ENCODE results near the gene SLC35G6.

SLC35G6 gene

DNA sequence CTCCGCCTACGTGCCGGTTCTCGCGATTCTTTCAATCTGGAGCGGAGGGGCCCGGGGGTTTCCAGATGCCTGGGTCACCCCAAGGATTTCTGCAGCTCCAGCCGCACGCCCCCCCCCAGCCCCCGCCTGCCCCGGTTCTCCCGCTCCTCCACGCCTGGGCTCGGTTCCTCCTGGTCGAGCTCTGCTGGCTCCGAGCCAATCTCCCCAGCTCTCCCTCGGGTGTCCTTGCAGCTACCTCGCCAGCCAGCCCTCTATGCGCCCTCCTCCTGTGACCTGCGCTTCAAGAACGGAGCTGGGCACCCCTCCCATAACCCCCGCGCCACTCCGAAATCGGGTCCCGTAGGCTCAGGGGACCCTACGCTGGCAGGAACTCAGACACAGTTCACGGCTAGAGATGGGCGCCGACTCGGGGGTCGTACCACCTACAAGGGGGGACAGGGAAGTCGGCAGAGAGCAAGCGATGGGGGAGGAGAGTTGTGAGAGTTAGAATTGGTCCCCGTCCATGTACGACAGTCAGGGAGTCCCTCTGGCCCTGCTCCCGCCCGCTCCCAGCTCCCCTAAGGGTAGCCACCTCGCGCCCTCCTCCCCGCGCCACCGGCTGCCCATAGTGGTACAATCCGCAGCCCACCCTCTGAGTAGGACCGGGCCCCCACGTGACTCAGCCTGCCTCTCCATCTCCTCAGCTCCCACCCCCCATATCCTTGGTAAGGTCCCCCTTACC lies 41.0 kb upstream of the SLC35G6 start:
- H3K27ac ChIP-seq (ENCODE audit: low read depth, low read length), result no peak overlapping the region
- H3K9ac ChIP-seq (ENCODE audit: low read depth in 1 of 2, low read length in 2 of 2), result no peak overlapping the region
- H3K4me1 ChIP-seq (ENCODE audit: control insufficient read depth in 1 of 2, insufficient read depth in 2 of 2, low read length in 2 of 2), result peaks cover 36 to 38% of the 10 kb centered on the region in 2 donors
- no peaks in the 10 kb centered on the region for H3K36me3 ChIP-seq (ENCODE audit: control insufficient read depth in 1 of 2, insufficient read depth in 2 of 2, low read length in 2 of 2)
- H3K4me3 ChIP-seq (ENCODE audit: low read depth in 1 of 2, low read length in 2 of 2), result peak overlapping the region; percentile 21 to 44
- H3K9me3 ChIP-seq (ENCODE audit: control insufficient read depth in 1 of 2, low read length in 2 of 2), result no peaks in the 10 kb centered on the region
- H3K27me3 ChIP-seq (ENCODE audit: control insufficient read depth in 1 of 2, insufficient read depth in 2 of 2, low read length in 2 of 2), result peaks cover 28 to 43% of the 10 kb centered on the region in 2 donors

DNA sequence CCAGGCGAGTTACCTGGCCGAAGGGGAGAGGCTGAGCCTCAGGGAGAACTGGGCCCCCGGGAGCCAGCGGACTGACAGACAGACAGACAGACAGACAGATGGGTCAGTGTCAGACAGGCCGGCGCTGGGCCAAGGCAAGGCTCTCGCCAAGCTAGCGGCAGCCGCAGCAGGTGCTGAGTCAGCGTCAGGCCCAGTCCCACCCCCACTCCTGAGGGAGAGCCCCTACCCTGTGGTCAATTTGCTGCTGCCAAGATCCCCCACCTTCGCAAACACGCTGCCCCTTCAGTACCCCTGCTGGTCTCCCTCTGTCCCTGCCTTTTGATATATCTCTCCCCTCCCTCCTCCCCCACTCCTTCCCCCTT lies 40.4 kb upstream of the SLC35G6 start:
- Histone ChIP-seq H3K9me3 (ENCODE audit: control insufficient read depth in 1 of 2, low read length in 2 of 2) (no peaks in the 10 kb centered on the region), H3K9ac (ENCODE audit: low read depth in 1 of 2, low read length in 2 of 2) (no peak overlapping the region), H3K27me3 (ENCODE audit: control insufficient read depth in 1 of 2, insufficient read depth in 2 of 2, low read length in 2 of 2) (peaks cover 28 to 43% of the 10 kb centered on the region in 2 donors), H3K36me3 (ENCODE audit: control insufficient read depth in 1 of 2, insufficient read depth in 2 of 2, low read length in 2 of 2) (no peaks in the 10 kb centered on the region), H3K4me1 (ENCODE audit: control insufficient read depth in 1 of 2, insufficient read depth in 2 of 2, low read length in 2 of 2) (peaks cover 35 to 43% of the 10 kb centered on the region in 2 donors), H3K4me3 (ENCODE audit: low read depth in 1 of 2, low read length in 2 of 2) (no peak overlapping the region), H3K27ac (ENCODE audit: low read depth, low read length) (no peak overlapping the region)

DNA sequence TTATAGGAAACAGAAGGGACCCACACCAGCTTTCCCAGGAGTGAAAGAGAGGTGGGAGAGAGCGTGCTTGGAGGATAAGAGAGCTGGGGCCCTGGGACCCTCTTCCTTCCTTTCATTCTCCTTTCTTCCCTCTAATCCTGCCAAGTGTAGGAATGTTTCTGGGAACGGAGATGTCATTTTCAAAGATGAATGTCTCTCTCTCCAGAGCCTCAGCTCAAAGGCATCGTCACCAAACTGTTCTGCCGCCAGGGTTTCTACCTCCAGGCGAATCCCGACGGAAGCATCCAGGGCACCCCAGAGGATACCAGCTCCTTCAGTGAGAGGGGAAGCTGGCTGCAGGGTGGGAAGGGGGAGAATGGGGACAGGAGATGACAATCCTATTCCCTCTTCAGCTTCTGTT lies 40.0 kb upstream of the SLC35G6 start:
- Histone ChIP-seq H3K9me3 (ENCODE audit: control insufficient read depth in 1 of 2, low read length in 2 of 2) (no peaks in the 10 kb centered on the region), H3K4me1 (ENCODE audit: control insufficient read depth in 1 of 2, insufficient read depth in 2 of 2, low read length in 2 of 2) (peaks cover 35 to 45% of the 10 kb centered on the region in 2 donors), H3K27ac (ENCODE audit: low read depth, low read length) (no peak overlapping the region), H3K9ac (ENCODE audit: low read depth in 1 of 2, low read length in 2 of 2) (no peak overlapping the region), H3K36me3 (ENCODE audit: control insufficient read depth in 1 of 2, insufficient read depth in 2 of 2, low read length in 2 of 2) (no peaks in the 10 kb centered on the region), H3K4me3 (ENCODE audit: low read depth in 1 of 2, low read length in 2 of 2) (no peak overlapping the region), H3K27me3 (ENCODE audit: control insufficient read depth in 1 of 2, insufficient read depth in 2 of 2, low read length in 2 of 2) (peaks cover 28 to 44% of the 10 kb centered on the region in 2 donors)

DNA sequence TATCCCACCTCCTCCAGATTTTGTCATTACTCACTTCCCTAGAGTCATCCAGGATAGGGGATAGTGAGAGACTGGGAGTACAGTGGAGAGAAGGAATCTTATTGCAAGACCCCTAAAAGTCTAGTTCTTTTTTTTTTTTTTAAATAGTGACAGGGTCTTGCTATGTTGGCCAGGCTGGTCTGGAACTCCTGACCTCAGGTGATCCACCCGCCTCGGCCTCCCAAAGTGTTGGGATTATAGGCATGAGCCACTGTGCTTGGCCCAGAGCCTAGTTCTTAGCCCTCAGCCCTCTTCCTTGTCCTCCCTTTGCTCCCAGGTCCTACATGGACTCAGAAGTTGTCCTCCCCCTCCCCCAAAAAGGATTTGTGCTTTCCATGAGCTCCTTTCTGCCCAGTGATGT lies 39.1 kb upstream of the SLC35G6 start:
- Histone ChIP-seq H3K27ac (ENCODE audit: low read depth, low read length) (no peak overlapping the region), H3K9me3 (ENCODE audit: control insufficient read depth in 1 of 2, low read length in 2 of 2) (no peaks in the 10 kb centered on the region), H3K27me3 (ENCODE audit: control insufficient read depth in 1 of 2, insufficient read depth in 2 of 2, low read length in 2 of 2) (peaks cover 34 to 52% of the 10 kb centered on the region in 2 donors), H3K36me3 (ENCODE audit: control insufficient read depth in 1 of 2, insufficient read depth in 2 of 2, low read length in 2 of 2) (no peaks in the 10 kb centered on the region), H3K9ac (ENCODE audit: low read depth in 1 of 2, low read length in 2 of 2) (no peak overlapping the region), H3K4me1 (ENCODE audit: control insufficient read depth in 1 of 2, insufficient read depth in 2 of 2, low read length in 2 of 2) (peaks cover 34 to 42% of the 10 kb centered on the region in 2 donors), H3K4me3 (ENCODE audit: low read depth in 1 of 2, low read length in 2 of 2) (no peak overlapping the region)

DNA sequence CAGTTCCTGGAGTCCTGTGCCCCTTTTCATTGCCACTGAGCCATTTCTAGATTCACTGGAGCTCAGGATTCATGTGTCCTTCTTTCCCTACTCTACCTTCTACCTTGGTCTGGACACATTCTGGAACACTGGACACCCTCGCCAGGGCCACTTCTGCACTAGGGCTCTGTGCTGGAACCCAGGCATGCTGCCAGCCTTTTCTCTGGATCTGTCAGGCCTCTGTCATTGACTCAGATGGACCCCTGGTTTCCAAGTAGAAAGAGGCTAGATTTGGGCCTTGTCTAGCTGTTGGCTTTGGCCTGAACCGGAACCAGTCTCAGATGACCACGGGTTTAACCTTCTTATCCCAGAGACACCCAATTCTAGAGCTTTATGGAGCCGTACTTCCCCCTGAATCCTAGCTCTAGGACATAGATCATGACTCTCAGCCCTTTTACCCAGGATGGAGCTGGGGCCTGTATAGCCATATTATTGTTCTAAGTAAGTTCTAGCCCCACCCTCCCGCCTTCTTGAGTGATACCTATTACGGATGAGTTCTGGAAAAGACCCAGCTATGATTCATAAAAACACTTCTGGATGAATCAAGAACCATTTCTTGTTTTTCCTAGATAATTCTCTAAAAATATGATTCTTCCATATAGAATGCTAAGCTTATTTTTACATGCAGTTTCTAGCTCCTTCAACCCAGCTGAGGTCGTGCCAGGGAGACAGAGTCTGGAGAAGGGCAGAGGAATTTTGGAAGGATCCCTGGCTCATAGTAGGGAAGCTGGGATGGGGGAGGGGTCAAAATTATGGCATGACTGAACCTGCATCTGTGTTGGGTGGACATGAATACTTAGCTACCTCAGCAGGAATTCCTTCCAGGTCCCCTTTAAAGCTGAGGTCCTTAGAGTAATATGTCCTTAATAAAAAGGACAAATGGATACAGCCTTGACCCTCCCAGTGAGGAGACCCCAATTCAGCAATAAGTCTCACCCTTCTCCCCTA lies 37.5 kb upstream of the SLC35G6 start:
- H3K9ac ChIP-seq (ENCODE audit: low read depth in 1 of 2, low read length in 2 of 2), result no peak overlapping the region
- peaks cover 19 to 29% of the 10 kb centered on the region in 2 donors for H3K4me1 ChIP-seq (ENCODE audit: control insufficient read depth in 1 of 2, insufficient read depth in 2 of 2, low read length in 2 of 2)
- H3K27me3 ChIP-seq (ENCODE audit: control insufficient read depth in 1 of 2, insufficient read depth in 2 of 2, low read length in 2 of 2), result peaks cover 35 to 47% of the 10 kb centered on the region in 2 donors
- no peak overlapping the region for H3K4me3 ChIP-seq (ENCODE audit: low read depth in 1 of 2, low read length in 2 of 2)
- no peaks in the 10 kb centered on the region for H3K9me3 ChIP-seq (ENCODE audit: control insufficient read depth in 1 of 2, low read length in 2 of 2)
- H3K27ac ChIP-seq (ENCODE audit: low read depth, low read length), result no peak overlapping the region
- no peaks in the 10 kb centered on the region for H3K36me3 ChIP-seq (ENCODE audit: control insufficient read depth in 1 of 2, insufficient read depth in 2 of 2, low read length in 2 of 2)

DNA sequence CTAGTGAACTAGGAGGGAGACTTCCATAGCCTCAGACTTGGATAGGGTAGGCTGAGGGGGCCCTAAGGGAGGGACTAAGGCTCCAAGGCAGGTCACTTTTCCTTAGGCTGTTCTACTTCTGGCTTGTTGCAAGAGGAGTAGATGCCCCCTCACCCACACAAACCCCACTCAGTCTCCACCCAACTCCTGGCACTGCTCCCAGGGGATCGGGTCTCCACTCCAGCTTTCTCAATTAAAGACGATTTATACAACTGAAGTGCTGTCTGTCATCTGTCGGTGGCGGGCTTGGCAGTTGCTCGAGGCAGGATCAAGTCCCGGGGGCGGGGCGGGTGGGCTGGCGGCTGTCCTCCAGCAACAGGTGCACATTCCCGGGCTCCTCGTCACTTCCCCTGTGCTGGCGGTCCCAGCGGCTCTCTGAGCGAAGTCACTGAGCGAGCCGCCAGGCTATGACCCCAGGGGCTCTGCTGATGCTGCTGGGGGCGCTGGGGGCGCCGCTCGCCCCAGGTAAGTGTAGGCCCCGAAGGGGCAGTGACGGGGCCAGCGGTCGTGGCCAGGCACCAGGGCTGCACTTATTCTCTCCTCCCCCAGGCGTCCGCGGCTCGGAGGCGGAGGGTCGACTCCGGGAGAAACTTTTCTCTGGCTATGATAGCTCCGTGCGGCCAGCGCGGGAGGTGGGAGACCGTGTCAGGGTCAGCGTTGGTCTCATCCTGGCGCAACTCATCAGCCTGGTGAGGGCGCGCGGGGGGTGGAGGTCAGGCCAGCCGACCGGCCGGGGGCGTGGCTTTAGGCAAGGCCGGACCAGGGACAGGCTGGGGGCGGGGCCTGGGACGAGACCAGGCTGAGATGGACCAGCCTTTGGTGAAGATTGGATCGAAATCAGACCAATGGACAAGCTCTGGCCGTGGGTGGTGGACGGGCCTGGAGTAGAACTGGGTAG lies 36.3 kb upstream of the SLC35G6 start, which contains the start of gene CHRNB1:
Gene CHRNB1, plus strand, starts transcription at position 380 of the 937 bp plus-strand sequence. Its CDS starts 67 bp downstream, at position 447.
- H3K4me3 ChIP-seq (ENCODE audit: low read depth in 1 of 2, low read length in 2 of 2), result peak within 1 kb of the TSS; percentile 66 to 69
- H3K27ac ChIP-seq (ENCODE audit: low read depth, low read length), result no peak within 1 kb of the TSS
- no peaks in the 10 kb centered on the region for H3K36me3 ChIP-seq (ENCODE audit: control insufficient read depth in 1 of 2, insufficient read depth in 2 of 2, low read length in 2 of 2)
- H3K4me1 ChIP-seq (ENCODE audit: control insufficient read depth in 1 of 2, insufficient read depth in 2 of 2, low read length in 2 of 2), result peaks cover 19 to 21% of the 10 kb centered on the region in 2 donors
- peaks cover 31 to 40% of the 10 kb centered on the region in 2 donors for H3K27me3 ChIP-seq (ENCODE audit: control insufficient read depth in 1 of 2, insufficient read depth in 2 of 2, low read length in 2 of 2)
- H3K9ac ChIP-seq (ENCODE audit: low read depth in 1 of 2, low read length in 2 of 2), result peak within 1 kb of the TSS; percentile 10 to 18
- no peaks in the 10 kb centered on the region for H3K9me3 ChIP-seq (ENCODE audit: control insufficient read depth in 1 of 2, low read length in 2 of 2)

DNA sequence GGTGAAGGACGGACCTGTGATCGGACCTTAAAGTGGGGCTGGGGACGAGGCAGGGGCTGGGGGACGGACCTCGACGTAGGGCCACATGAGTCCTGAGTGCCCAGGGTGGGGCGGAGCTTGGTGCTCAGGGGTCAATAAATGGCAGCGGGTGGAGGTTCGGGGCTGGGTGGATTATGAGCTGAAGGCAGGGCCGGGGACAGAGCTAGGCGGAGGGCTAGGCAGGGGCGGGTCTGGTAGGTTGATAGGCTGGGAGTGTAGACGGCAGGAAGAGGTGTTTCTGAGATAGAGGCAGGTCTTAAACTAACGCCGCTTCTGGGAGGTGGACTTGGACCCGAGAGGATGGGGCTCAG lies 35.7 kb upstream of the SLC35G6 start:
- no peaks in the 10 kb centered on the region for H3K36me3 ChIP-seq (ENCODE audit: control insufficient read depth in 1 of 2, insufficient read depth in 2 of 2, low read length in 2 of 2)
- peak overlapping the region; percentile 10 to 12 for H3K9ac ChIP-seq (ENCODE audit: low read depth in 1 of 2, low read length in 2 of 2)
- no peaks in the 10 kb centered on the region for H3K9me3 ChIP-seq (ENCODE audit: control insufficient read depth in 1 of 2, low read length in 2 of 2)
- peak overlapping the region; percentile 66 to 69 for H3K4me3 ChIP-seq (ENCODE audit: low read depth in 1 of 2, low read length in 2 of 2)
- H3K27me3 ChIP-seq (ENCODE audit: control insufficient read depth in 1 of 2, insufficient read depth in 2 of 2, low read length in 2 of 2), result peaks cover 26 to 34% of the 10 kb centered on the region in 2 donors
- peaks cover 13 to 14% of the 10 kb centered on the region in 2 donors for H3K4me1 ChIP-seq (ENCODE audit: control insufficient read depth in 1 of 2, insufficient read depth in 2 of 2, low read length in 2 of 2)
- H3K27ac ChIP-seq (ENCODE audit: low read depth, low read length), result no peak overlapping the region

DNA sequence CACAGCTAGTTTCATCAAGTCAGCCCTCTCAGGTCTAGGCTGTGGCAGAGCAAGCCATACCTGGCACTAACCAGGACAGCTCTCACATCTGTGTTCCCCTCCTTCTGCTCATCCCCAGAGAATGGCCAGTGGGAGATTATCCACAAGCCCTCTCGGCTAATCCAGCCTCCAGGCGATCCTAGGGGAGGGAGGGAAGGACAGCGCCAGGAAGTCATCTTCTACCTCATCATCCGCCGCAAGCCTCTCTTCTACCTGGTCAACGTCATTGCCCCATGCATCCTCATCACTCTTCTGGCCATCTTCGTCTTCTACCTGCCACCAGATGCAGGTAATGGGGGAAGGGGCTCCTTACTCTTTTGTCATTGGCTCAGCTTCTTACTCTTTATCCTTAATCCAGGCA lies 32.8 kb upstream of the SLC35G6 start:
- H3K9ac ChIP-seq (ENCODE audit: low read depth in 1 of 2, low read length in 2 of 2), result no peak overlapping the region
- no peaks in the 10 kb centered on the region for H3K9me3 ChIP-seq (ENCODE audit: control insufficient read depth in 1 of 2, low read length in 2 of 2)
- no peak overlapping the region for H3K27ac ChIP-seq (ENCODE audit: low read depth, low read length)
- no peaks in the 10 kb centered on the region for H3K36me3 ChIP-seq (ENCODE audit: control insufficient read depth in 1 of 2, insufficient read depth in 2 of 2, low read length in 2 of 2)
- H3K27me3 ChIP-seq (ENCODE audit: control insufficient read depth in 1 of 2, insufficient read depth in 2 of 2, low read length in 2 of 2), result peaks cover 13 to 23% of the 10 kb centered on the region in 2 donors
- no peak overlapping the region for H3K4me3 ChIP-seq (ENCODE audit: low read depth in 1 of 2, low read length in 2 of 2)
- peaks cover 12 to 13% of the 10 kb centered on the region in 2 donors for H3K4me1 ChIP-seq (ENCODE audit: control insufficient read depth in 1 of 2, insufficient read depth in 2 of 2, low read length in 2 of 2)

DNA sequence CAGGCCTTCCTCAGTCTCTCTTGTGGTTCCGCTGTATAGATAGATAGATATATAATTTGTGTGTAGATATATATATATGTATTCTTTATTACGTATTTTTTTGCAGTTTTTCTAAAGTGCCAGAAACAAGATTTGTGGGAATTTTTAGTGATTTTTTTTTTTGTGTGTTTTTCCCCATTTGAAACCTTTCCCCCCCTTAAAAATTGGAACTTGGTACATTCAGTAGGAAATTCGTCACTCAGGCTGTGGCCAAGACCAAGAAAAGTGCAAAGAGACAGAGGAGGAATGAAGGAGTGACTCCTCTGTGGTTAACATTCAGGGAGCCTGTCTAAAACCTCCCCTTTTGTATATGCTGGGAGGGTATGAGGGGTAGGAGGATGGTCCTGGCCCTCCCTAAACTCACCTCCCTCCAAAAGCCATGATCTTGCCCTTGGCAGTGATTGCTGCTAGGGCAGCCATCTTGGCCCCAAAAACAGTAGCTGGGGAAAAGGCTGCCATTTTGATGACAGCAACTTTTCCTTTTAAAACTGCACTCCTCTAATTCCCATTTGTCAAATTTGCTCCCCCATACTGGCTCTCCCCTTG lies 21.2 kb upstream of the SLC35G6 start:
- H3K36me3 ChIP-seq (ENCODE audit: control insufficient read depth in 1 of 2, insufficient read depth in 2 of 2, low read length in 2 of 2), result peaks cover 2 to 12% of the 10 kb centered on the region in 2 donors
- H3K9me3 ChIP-seq (ENCODE audit: control insufficient read depth in 1 of 2, low read length in 2 of 2), result no peaks in the 10 kb centered on the region
- peaks cover 0 to 3% of the 10 kb centered on the region in 2 donors for H3K4me1 ChIP-seq (ENCODE audit: control insufficient read depth in 1 of 2, insufficient read depth in 2 of 2, low read length in 2 of 2)
- H3K27me3 ChIP-seq (ENCODE audit: control insufficient read depth in 1 of 2, insufficient read depth in 2 of 2, low read length in 2 of 2), result no peaks in the 10 kb centered on the region
- H3K4me3 ChIP-seq (ENCODE audit: low read depth in 1 of 2, low read length in 2 of 2), result no peak overlapping the region
- no peak overlapping the region for H3K27ac ChIP-seq (ENCODE audit: low read depth, low read length)
- no peak overlapping the region for H3K9ac ChIP-seq (ENCODE audit: low read depth in 1 of 2, low read length in 2 of 2)
